SK-N-SH treated with all-trans-retinoic acid at 6 μM for 48 hours (cell line): Measurements from ENCODE around the gene FBLN2.

Experiments used
- OSR1 ChIP-seq: fragments of 250-450 bp; sonication (Bioruptor Pico); IDR thresholded peaks from 2 replicates; pipeline ENCODE4 v1.8.0; 2022; ENCODE audit warnings: moderate library complexity, mild to moderate bottlenecking, inconsistent platforms
- TOX ChIP-seq: fragments of 250-450 bp; sonication (Bioruptor Pico); IDR thresholded peaks from 2 replicates; pipeline ENCODE4 v1.8.0; 2021; ENCODE audit warnings: mild to moderate bottlenecking, moderate library complexity, borderline replicate concordance
- ZC3H10 ChIP-seq: fragments of 250-450 bp; sonication (Bioruptor Pico); IDR thresholded peaks from 2 replicates; pipeline ENCODE4 v1.5.1; 2021; ENCODE audit warnings: mild to moderate bottlenecking, moderate library complexity
- ZFP3 ChIP-seq: fragments of 250-450 bp; sonication (Bioruptor Pico); IDR thresholded peaks from 2 replicates; pipeline ENCODE4 v1.5.0; 2020; ENCODE audit warnings: mild to moderate bottlenecking, moderate library complexity
- TF ChIP-seq, protein P1 (sequence below): fragments of 250-450 bp; sonication (Bioruptor Pico); IDR thresholded peaks from 2 replicates; pipeline ENCODE4 v1.5.1; 2020; ENCODE audit warnings: low read depth, mild to moderate bottlenecking, moderate library complexity
- TF ChIP-seq, protein P2 (sequence below): fragments of 250-450 bp; sonication (Bioruptor Pico); IDR thresholded peaks from 2 replicates; pipeline ENCODE4 v1.8.0; 2021; ENCODE audit warnings: low read depth, mild to moderate bottlenecking, moderate library complexity, borderline replicate concordance
- TF ChIP-seq, protein P3 (sequence below): fragments of 250-450 bp; sonication (Bioruptor Pico); IDR thresholded peaks from 2 replicates; pipeline ENCODE4 v1.8.0; 2020; ENCODE audit warnings: mild to moderate bottlenecking, moderate library complexity, borderline replicate concordance

DNA sequence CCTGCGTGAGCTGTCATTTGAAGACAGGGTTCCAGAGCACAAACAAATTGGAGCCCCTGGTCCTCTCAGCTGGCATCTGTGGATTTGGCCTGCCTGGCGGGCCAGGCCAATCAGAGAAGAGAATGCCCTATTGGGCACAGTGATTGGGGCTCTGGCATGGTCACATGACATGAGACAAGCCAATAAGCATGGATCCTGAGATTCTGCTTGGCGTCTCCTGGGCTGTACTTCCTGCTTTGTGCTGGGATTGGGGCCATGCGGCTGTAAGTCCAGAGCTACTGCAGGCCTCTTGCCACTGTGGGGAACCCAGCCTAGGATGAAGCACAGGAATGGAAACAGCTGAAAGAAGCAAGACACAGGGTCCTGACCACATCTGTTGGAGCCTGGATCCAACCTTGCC lies 121.4 kb downstream of the FBLN2 start:
- TF ChIP-seq, protein P1, sequence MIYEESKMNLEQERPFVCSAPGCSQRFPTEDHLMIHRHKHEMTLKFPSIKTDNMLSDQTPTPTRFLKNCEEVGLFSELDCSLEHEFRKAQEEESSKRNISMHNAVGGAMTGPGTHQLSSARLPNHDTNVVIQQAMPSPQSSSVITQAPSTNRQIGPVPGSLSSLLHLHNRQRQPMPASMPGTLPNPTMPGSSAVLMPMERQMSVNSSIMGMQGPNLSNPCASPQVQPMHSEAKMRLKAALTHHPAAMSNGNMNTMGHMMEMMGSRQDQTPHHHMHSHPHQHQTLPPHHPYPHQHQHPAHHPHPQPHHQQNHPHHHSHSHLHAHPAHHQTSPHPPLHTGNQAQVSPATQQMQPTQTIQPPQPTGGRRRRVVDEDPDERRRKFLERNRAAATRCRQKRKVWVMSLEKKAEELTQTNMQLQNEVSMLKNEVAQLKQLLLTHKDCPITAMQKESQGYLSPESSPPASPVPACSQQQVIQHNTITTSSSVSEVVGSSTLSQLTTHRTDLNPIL (CRISPR knock-in tag): no peak
- TF ChIP-seq TOX (CRISPR knock-in tag) (no peak), ZFP3 (no peak), ZC3H10 (CRISPR knock-in tag) (no peak), OSR1 (CRISPR knock-in tag) (no peak)
- TF ChIP-seq, protein P2, sequence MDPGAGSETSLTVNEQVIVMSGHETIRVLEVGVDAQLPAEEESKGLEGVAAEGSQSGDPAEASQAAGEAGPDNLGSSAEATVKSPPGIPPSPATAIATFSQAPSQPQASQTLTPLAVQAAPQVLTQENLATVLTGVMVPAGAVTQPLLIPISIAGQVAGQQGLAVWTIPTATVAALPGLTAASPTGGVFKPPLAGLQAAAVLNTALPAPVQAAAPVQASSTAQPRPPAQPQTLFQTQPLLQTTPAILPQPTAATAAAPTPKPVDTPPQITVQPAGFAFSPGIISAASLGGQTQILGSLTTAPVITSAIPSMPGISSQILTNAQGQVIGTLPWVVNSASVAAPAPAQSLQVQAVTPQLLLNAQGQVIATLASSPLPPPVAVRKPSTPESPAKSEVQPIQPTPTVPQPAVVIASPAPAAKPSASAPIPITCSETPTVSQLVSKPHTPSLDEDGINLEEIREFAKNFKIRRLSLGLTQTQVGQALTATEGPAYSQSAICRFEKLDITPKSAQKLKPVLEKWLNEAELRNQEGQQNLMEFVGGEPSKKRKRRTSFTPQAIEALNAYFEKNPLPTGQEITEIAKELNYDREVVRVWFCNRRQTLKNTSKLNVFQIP: no peak
- TF ChIP-seq, protein P3, sequence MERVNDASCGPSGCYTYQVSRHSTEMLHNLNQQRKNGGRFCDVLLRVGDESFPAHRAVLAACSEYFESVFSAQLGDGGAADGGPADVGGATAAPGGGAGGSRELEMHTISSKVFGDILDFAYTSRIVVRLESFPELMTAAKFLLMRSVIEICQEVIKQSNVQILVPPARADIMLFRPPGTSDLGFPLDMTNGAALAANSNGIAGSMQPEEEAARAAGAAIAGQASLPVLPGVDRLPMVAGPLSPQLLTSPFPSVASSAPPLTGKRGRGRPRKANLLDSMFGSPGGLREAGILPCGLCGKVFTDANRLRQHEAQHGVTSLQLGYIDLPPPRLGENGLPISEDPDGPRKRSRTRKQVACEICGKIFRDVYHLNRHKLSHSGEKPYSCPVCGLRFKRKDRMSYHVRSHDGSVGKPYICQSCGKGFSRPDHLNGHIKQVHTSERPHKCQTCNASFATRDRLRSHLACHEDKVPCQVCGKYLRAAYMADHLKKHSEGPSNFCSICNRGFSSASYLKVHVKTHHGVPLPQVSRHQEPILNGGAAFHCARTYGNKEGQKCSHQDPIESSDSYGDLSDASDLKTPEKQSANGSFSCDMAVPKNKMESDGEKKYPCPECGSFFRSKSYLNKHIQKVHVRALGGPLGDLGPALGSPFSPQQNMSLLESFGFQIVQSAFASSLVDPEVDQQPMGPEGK (CRISPR knock-in tag): no peak
